Ishikawa (cell line): Measurements from ENCODE around the gene OSBPL8.

Source experiments
- EP300 ChIP-seq: IDR thresholded peaks from 2 replicates; pipeline ENCODE4 v1.6.1; 2012; ENCODE audit warnings: borderline replicate concordance
- RAD21 ChIP-seq: IDR thresholded peaks from 2 replicates; pipeline ENCODE4 v1.6.1; 2012; ENCODE audit warnings: low read depth
- TCF12 ChIP-seq: IDR thresholded peaks from 2 replicates; pipeline ENCODE4 v1.6.1; 2012; ENCODE audit warnings: low read depth
- ZBTB7A ChIP-seq: IDR thresholded peaks from 2 replicates; pipeline ENCODE4 v1.6.1; 2012; ENCODE audit warnings: low read depth
- TF ChIP-seq, protein P1 (sequence below): IDR thresholded peaks from 2 replicates; pipeline ENCODE4 v1.6.1; 2012; ENCODE audit warnings: low read depth, mild to moderate bottlenecking
- TF ChIP-seq, protein P2 (sequence below): IDR thresholded peaks from 2 replicates; pipeline ENCODE4 v1.6.1; 2012
- TF ChIP-seq, protein P3 (sequence below): IDR thresholded peaks from 2 replicates; pipeline ENCODE4 v1.6.1; 2012

DNA sequence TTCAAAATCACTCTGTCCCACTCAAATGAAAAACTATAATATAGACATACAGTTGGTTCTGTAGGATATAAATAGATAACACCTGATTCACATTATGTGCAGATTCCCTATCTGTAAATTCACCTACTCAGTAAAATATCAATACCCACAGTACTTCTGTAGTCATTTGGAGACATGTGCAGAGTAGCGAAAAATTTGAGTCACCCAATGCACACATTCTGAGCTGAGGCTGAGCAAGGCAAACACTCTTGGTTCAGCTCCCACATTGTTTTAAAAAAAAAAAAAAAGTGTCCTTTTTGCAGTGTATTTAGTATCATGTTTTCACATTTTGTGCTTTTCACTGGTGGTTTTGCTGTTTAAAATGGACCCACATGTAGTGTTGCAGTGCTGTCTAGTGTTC, 184.1 kb downstream of the OSBPL8 start:
- TF ChIP-seq, protein P1, sequence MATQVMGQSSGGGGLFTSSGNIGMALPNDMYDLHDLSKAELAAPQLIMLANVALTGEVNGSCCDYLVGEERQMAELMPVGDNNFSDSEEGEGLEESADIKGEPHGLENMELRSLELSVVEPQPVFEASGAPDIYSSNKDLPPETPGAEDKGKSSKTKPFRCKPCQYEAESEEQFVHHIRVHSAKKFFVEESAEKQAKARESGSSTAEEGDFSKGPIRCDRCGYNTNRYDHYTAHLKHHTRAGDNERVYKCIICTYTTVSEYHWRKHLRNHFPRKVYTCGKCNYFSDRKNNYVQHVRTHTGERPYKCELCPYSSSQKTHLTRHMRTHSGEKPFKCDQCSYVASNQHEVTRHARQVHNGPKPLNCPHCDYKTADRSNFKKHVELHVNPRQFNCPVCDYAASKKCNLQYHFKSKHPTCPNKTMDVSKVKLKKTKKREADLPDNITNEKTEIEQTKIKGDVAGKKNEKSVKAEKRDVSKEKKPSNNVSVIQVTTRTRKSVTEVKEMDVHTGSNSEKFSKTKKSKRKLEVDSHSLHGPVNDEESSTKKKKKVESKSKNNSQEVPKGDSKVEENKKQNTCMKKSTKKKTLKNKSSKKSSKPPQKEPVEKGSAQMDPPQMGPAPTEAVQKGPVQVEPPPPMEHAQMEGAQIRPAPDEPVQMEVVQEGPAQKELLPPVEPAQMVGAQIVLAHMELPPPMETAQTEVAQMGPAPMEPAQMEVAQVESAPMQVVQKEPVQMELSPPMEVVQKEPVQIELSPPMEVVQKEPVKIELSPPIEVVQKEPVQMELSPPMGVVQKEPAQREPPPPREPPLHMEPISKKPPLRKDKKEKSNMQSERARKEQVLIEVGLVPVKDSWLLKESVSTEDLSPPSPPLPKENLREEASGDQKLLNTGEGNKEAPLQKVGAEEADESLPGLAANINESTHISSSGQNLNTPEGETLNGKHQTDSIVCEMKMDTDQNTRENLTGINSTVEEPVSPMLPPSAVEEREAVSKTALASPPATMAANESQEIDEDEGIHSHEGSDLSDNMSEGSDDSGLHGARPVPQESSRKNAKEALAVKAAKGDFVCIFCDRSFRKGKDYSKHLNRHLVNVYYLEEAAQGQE = no peak
- TF ChIP-seq, protein P2, sequence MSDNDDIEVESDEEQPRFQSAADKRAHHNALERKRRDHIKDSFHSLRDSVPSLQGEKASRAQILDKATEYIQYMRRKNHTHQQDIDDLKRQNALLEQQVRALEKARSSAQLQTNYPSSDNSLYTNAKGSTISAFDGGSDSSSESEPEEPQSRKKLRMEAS = no peak
- TF ChIP-seq ZBTB7A = no peak
- no peak for TF ChIP-seq TCF12
- TF ChIP-seq RAD21 = no peak
- TF ChIP-seq EP300 = no peak
- TF ChIP-seq, protein P3, sequence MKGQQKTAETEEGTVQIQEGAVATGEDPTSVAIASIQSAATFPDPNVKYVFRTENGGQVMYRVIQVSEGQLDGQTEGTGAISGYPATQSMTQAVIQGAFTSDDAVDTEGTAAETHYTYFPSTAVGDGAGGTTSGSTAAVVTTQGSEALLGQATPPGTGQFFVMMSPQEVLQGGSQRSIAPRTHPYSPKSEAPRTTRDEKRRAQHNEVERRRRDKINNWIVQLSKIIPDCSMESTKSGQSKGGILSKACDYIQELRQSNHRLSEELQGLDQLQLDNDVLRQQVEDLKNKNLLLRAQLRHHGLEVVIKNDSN = no peak
